NK-92 treated with Interleukin-12 subunit alpha and Interleukin-12 subunit beta, amount 100 ng/mL, for 24 hours (cell line): ENCODE data around the gene B3GNT5.

Source experiments
- DNase-seq: peaks from one replicate; lab custom pipeline; 2025; lab: John Stamatoyannopoulos, UW

B3GNT5 gene

GRCh38 chr3:183265834-183266417 lies 12.9 kb downstream of the B3GNT5 start:
- peak; percentile 55 for DNase-seq

- no peak for DNase-seq
Observed at GRCh38 chr3:183266454-183266853, 13.4 kb downstream of the B3GNT5 start.

- no peak for DNase-seq
Observed at GRCh38 chr3:183267140-183267539, 14.1 kb downstream of the B3GNT5 start.

GRCh38 chr3:183268366-183268765 lies 15.3 kb downstream of the B3GNT5 start:
- no peak for DNase-seq

DNA sequence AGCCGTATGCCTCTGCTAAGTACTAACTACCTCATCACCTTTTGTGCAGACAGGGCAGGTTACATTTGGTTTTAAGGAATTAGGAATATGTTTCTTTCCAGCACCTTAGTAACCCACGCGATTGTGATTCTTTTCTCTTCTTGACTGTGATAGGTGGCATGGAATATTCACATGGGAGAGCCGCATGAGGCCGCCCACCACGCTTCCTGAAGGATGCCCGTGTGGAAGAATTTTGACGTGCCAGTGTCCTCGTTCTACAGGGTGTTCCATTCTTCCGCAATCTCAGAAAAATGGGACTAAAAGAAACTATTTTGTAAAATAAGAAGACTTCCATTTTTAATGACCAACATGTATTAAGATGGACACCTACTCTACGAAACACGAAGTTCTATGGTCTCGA lies 16.3 kb downstream of the B3GNT5 start:
- DNase-seq: no peak

- no peak for DNase-seq
Observed at GRCh38 chr3:183270344-183270743, 17.3 kb downstream of the B3GNT5 start.

DNA sequence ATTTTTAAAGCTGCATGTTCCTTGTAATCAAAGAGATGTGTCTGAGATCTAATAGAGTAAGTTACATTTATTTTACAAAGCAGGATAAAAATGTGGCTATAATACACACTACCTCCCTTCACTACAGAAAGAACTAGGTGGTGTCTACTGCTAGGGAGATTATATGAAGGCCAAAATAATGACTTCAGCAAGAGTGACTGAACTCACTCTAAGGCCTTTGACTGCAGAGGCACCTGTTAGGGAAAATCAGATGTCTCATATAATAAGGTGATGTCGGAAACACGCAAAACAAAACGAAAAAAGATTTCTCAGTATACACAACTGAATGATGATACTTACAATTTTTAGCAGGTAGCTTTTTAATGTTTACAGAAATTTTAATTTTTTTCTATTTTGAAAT lies 19.1 kb downstream of the B3GNT5 start:
- DNase-seq: no peak

DNA sequence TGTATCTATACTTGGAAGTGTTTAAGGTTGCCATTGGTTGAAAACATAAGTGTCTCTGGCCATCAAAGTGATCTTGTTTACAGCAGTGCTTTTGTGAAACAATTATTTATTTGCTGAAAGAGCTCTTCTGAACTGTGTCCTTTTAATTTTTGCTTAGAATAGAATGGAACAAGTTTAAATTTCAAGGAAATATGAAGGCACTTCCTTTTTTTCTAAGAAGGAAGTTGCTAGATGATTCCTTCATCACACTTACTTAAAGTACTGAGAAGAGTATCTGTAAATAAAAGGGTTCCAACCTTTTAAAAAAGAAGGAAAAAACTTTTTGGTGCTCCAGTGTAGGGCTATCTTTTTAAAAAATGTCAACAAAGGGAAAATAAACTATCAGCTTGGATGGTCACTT lies 19.7 kb downstream of the B3GNT5 start:
- DNase-seq: no peak

- no peak for DNase-seq
Observed at GRCh38 chr3:183274609-183275008, 21.6 kb downstream of the B3GNT5 start.

GRCh38 chr3:183275418-183275817 lies 22.4 kb downstream of the B3GNT5 start:
- no peak for DNase-seq

GRCh38 chr3:183275937-183276336 lies 22.9 kb downstream of the B3GNT5 start:
- no peak for DNase-seq

DNA sequence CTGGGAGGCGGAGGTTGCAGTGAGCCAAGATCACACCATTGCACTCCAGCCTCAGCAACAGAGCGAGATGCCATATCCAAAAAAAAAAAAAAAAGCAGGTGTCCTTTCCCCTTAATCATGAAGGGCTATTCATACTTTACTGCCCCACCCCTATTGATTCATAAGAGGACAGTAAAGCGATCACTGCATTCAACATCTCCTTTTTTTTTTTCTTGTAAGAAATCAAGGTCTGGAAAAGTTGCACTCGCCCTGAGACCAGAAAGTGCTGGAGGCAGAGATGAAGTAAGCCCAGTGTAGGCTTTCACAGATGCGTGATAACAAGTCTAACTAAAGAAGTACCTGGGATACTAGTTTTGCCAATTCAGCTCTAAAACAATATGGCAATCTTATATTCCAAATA lies 24.2 kb downstream of the B3GNT5 start:
- DNase-seq: no peak

GRCh38 chr3:183278479-183279088 lies 25.5 kb downstream of the B3GNT5 start:
- no peak for DNase-seq

DNA sequence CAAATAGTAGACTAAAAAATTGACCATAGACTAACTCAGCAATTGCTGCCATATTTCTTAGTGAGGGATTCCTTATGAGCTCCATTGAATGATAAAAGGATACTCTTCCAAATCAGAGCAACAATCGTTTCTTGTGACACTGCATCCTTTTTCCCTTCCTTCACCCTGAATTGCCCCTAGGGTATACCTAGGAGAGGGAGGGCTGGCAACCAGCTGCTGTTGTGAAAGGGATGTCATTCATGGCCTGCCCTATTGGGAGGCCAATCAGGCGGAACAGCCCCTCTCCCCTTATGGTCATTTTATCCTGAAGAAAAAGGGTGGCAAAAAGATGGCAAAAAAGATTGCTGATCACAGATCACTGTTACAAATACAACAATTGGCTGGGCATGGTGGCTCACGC lies 26.3 kb downstream of the B3GNT5 start:
- DNase-seq: no peak

GRCh38 chr3:183281126-183281797 lies 28.2 kb downstream of the B3GNT5 start:
- DNase-seq: no peak

DNA sequence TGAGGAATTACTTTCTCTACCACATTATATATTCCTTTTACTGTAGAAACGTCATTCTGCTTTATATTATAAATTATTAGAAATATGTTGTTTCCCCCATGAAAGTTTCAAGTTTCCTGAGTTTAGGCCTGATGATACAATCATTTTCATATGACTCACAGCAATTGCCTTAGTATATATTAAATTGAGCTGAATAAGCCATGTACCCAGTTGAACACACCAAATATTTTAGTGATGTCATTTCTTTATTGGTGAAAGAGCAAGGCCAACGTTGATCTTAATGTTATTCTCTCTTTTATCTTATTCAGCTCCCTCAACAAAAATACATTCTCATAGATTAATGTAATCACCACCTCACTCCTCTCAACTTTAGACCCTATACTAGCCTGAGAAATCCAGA lies 30.8 kb downstream of the B3GNT5 start:
- no peak for DNase-seq

DNA sequence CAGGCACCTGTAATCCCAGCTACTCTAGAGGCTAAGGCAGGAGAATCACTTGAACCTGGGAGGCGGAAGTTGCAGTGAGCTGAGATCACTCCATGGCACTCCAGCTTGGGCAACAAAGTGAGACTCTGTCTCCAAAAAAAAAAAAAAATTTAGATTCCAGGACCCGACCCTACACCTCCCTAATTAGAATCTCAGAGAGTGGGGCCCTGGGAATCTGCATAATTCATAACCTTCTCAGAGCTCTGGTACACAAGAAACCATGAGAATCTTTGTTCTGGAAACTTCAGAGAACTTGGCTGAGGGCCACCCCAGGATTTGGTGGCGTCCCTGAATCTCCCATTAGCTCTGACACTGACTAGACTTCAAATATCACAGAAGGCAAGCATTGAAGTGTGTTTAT lies 31.5 kb downstream of the B3GNT5 start:
- no peak for DNase-seq

GRCh38 chr3:183285318-183285717 lies 32.3 kb downstream of the B3GNT5 start:
- DNase-seq: no peak

DNA sequence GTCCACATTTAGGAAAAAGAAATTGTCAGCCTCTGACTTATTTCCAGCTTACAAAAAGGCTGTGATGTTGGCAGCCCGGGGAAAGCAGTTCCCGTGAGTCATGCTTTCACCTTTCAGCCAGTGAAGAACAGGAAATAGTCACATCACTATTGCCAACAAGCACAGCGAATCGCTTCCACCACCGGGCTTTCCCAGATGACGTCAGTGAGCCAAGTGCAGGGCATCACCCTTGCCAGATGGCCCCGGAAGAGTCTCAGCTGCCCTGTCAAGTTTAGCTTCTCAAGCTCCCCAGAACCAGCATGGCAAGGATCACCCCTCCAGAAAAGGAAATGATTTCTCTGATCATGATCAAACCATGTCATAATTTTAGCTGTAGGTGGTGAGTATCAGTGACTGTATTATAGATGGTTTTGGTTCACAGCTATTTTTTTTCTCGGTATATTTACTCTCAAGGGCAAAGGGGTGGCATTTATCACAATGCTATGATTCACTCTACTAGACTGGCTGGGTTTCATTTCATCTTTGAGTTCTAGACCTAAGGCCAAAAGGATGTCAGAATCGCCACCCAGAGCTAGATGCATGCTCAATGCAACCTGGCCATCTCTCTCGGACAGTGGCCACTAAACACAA lies 32.9 kb downstream of the B3GNT5 start:
- DNase-seq: peak; percentile 93

DNA sequence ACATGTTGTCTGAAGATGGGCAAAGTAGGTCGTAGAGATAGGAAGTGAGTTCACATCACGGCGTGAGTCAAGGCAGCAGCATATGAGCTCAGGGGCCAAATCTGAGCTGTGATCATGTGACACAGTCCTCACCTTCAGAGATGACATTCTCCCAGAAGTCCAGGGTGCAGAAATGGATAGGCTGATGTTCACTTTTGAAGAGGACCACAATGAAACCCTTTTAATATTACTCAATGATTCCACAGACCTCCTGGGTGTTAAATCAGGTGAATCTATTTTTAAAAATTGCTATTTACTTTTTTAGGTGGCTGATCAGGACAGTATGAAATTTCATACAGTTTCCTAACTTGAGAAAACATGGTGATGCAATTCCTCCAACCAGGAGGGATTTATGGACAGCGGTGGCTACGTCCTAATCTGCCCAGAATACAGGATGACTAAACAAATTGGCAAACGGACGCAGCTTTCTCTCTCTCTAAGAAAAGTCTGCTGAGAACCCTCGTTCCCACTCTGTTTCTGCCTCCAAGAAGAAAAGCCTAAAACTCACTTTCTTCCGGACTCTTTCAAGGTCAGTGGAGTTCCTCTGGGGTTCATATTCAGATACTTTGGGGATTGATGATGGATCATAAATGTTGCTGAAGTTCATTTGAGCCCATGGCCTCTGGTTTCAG lies 34.4 kb downstream of the B3GNT5 start:
- peak; percentile 19 for DNase-seq

- no peak for DNase-seq
Observed at GRCh38 chr3:183288117-183288516, 35.1 kb downstream of the B3GNT5 start.

- DNase-seq: no peak
Observed at GRCh38 chr3:183290216-183290615, 37.2 kb downstream of the B3GNT5 start.
